Stimulated activated CD4-positive, alpha-beta T cell treated with anti-CD3 and anti-CD28 coated beads, TNF-alpha, amount 100 ng/mL, for 24 hours (primary cell): ENCODE data around the gene SORD.
"Not testable (repeated sequence)": the region's sequence is repeated elsewhere in the genome, so short reads cannot be mapped to it uniquely, and the experiment has no call there.

ENCODE experiments used
- DNase-seq, 3 experiments: peaks; one replicate each; pipeline ENCODE4 v3.0.0-alpha.2; 2020; ENCODE audit warnings: low read depth in 3 of 3

Gene SORD

DNA sequence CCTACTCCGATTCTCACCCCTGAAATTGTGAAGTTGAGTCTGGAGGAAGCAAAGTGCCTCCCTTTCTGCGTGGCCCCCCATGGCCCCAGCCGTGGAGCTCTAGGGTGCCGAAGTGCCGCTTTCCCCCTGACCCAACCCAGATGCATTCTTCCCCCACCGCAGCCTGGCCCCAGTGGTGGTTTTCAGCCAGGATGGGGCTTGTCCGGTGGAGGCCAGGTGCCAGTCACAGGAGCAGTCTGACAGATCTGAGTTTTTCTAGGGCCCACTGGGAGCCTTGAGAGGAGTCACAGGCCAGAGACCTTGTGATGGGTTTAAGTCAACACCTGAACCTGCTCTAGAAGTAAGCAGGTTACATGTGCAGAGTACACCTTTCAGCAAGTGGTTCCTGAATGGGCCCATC lies 39.3 kb downstream of the SORD start:
- not testable (repeated sequence) for DNase-seq

GRCh38 chr15:45064386-45064785 lies 41.4 kb downstream of the SORD start:
- no peak for DNase-seq

- not testable (repeated sequence) for DNase-seq
Observed at GRCh38 chr15:45069942-45070360, 47.0 kb downstream of the SORD start.

DNA sequence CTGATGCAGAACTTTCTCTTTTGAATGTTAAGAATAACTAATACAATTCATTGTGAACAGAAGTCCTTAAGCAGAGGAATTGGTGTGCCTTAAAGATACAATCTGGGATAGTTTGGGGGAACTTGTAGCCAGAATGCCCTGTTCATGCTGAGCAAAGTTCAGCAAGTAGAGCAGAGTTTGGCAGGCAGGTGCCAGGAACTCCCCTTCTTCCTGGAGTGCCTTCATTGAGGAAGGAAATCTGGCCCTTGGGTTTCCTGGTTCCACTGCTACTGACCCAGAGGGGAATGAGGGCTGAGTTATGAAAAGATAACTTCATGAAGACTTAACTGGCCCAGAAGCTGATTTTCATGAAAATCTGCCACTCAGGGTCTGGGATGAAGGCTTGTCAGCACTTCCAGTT lies 50.6 kb downstream of the SORD start:
- not testable (repeated sequence) for DNase-seq

- DNase-seq = not testable (repeated sequence)
Observed at GRCh38 chr15:45075440-45076320, 52.7 kb downstream of the SORD start.

GRCh38 chr15:45077391-45077790 lies 54.4 kb downstream of the SORD start:
- DNase-seq = not testable (repeated sequence)

GRCh38 chr15:45079201-45079600 lies 56.2 kb downstream of the SORD start:
- DNase-seq = not testable (repeated sequence)

GRCh38 chr15:45079628-45080246 lies 56.7 kb downstream of the SORD start:
- DNase-seq = not testable (repeated sequence)

GRCh38 chr15:45080593-45080992 lies 57.6 kb downstream of the SORD start:
- not testable (repeated sequence) for DNase-seq

- not testable (repeated sequence) for DNase-seq
Observed at GRCh38 chr15:45082412-45082811, 59.4 kb downstream of the SORD start.

DNA sequence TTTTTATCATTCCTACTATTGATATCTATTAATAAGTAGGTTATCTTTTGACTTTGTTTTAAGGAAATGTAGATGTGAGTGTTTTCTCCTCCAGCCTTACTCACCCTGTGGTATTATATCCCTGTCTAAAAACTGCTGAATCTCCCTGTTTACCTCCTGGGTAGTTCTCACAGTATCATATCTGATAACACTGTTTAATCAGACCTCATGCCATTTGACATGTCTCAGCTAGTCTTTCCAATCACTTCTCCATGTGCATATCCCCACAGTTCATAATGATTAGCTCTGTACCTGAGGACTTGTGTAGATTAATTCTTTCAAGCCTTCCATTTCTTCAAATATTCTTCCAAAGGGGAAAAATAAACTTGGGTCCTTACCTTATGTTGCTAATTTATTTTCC lies 60.2 kb downstream of the SORD start:
- no peak for DNase-seq

DNA sequence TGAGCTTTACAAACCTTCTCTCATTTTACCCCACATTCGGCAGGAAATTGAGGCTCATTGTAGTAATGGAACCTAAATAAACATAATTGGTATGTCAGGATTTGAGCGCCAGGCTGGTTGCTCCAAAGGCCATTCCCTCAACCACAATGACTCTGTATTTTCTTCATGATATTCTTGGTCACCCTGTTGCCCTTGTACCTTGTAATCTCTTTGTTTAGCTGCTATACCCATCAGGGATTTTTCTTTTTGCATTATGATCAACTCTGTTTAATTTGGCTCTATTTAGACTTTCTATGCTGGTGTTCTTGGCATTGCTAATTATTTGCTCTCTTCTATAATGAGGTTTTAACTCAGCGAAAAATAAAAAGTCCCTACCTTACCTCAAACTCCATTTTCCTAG lies 61.2 kb downstream of the SORD start:
- no peak for DNase-seq

- no peak for DNase-seq
Observed at GRCh38 chr15:45087513-45087912, 64.5 kb downstream of the SORD start.

- no peak for DNase-seq
Observed at GRCh38 chr15:45088801-45089711, 66.1 kb downstream of the SORD start.

DNA sequence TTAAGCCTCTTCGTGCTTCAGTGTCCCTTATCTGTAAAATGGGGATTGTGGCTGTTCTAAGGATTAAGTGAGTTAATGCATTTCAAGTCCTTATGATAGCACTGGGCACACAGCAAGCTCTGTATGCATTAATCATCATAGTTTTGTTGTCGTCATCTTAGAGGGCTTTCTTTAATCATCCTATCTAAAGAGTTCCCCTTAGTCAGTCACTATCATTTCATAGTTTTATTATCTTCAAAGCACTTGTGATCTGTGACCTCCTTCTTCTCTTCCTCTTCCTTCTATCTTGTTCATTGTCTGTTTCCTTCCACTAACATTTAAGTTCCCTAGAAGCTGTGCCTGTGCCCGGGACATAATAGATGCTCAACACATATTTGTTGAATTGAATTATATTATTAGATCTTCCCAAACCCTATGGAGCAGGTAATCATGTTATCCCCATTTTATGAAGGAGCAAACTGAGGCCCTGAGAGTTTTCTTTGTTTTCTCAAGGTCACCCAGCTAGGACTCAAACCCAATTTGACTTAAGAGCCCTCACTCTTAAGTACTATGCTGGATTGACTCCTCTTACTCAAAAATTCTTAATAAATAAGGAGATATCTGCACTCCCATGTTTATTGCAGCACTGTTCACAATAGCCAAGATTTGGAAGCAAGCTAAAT lies 66.8 kb downstream of the SORD start:
- DNase-seq = no peak

DNA sequence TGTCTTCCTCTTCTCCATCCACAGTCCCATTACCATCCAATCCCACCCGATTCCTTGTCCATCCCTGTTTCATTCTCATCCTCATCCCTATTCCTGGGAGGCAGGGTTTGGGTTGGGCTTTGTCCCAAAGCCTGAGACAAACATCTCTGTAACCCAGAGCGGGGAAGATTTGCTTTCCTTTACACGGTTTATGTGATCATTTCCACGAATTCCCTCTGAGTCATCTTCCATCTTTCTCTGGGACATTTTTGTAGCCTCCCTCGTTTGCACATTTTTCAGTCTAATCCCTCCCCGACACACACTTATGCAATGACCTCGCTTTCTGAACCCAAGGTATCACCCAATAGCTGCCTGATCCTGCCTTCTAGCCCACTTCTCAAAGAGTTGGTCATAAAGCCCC lies 68.2 kb downstream of the SORD start:
- DNase-seq = no peak

- no peak for DNase-seq
Observed at GRCh38 chr15:45091576-45091975, 68.6 kb downstream of the SORD start.

DNA sequence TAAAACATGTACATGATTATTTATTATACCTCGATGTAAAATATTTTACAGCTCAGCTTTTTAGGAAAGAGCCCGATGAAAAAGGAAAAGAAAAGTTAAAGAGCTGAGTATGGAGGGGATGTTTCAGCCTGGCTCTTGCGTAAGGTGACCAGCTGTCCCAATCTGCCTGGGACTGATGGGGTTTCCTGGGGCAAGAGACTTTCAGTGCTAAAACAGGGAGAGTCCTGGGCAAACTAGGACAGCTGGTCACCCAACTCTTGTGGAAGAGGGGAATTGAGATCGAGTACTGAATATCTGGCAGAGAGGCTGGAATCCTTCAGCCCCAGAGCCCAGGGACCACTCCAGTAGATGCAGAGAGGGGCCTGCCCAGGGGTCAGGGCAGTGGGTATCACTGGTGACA lies 70.0 kb downstream of the SORD start:
- DNase-seq = no peak

GRCh38 chr15:45093622-45094357 lies 70.8 kb downstream of the SORD start:
- DNase-seq = no peak

DNA sequence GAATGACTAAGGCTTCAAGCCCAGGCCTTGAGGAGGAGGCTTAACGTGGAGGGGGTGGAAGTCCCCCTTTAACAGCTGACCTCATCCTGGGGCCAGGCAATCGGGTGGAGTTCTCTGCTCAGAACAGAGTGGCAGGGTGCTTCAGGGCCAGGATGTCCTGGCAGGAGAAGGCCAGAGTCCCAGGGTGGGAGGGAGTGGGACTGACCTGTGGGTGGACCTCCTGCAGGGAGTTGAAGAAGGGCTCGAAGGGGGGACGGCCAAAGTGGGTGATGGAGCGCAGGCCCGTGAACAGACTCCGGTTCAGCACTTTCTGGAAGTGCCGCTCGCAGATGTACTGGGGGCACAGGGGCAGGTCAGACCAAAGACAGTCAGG lies 71.3 kb downstream of the SORD start:
- no peak for DNase-seq

GRCh38 chr15:45095661-45096060 lies 72.7 kb downstream of the SORD start:
- no peak for DNase-seq
